GM21825 (cell line): ENCODE results near the gene MTHFD1.
"Not testable (repeated sequence)": the region's sequence is repeated elsewhere in the genome, so short reads cannot be mapped to it uniquely, and the experiment has no call there.

Experiments used
- ATAC-seq: cut with Tn5 transposase; IDR thresholded peaks from one replicate; pipeline ENCODE4 v1.9.1; 2021; ENCODE audit warnings: mild to moderate bottlenecking, moderate library complexity; ENCODE audit not compliant: unreplicated experiment

Gene MTHFD1

DNA sequence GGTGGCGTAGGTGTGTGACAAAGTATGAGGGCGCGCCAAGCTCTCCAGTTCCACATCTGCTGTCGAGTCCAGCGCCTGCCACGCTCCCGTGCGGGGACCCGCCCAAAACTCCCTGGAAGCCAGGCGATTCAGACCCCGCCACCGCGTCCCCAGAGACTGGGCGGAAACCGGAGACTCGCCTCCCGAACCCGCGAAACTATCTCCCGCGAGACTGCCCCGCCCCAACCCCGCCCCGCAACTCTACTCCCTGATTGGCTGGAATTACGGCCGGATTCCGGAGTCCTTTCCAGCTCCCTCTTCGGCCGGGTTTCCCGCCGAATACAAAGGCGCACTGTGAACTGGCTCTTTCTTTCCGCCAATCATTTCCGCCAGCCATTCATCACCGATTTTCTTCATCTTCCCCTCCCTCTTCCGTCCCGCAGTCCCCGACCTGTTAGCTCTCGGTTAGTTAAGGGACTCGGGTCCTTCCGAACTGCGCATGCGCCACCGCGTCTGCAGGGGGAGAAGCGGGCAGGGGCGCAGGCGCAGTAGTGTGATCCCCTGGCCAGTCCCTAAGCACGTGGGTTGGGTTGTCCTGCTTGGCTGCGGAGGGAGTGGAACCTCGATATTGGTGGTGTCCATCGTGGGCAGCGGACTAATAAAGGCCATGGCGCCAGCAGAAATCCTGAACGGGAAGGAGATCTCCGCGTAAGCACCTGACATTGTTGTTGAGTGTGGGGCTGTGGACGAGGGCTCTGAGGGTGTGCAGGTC, at the start of gene MTHFD1:
MTHFD1 (plus strand) TSS at position 572 of the 751 bp plus-strand sequence; CDS start at position 647, 75 bp downstream.
- peak; percentile 85 for ATAC-seq

- peak; percentile 90 for ATAC-seq
These were observed 49.4 kb upstream of the MTHFD1 start for GRCh38 chr14:64338616-64339316.

- ATAC-seq: no peak
These were observed 47.5 kb upstream of the MTHFD1 start for GRCh38 chr14:64340560-64341196.

DNA sequence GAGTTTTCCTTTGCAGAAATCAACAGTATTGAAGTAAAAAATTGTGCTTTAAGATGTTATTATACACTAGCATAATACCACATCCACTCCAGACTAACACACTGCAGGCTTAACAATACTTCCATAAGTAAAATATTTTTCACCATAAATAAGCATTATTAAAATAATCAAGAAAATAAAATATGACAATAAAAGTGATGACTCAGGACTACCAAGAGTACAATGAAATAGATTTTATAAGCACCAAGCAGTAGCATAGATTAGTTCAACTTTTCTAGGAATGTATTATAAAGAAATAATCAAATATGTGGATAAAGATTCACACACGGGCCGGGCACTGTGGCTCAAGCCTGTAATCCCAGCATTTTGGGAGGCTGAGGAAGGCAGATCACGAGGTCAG, 40.4 kb upstream of the MTHFD1 start:
- ATAC-seq: no peak

DNA sequence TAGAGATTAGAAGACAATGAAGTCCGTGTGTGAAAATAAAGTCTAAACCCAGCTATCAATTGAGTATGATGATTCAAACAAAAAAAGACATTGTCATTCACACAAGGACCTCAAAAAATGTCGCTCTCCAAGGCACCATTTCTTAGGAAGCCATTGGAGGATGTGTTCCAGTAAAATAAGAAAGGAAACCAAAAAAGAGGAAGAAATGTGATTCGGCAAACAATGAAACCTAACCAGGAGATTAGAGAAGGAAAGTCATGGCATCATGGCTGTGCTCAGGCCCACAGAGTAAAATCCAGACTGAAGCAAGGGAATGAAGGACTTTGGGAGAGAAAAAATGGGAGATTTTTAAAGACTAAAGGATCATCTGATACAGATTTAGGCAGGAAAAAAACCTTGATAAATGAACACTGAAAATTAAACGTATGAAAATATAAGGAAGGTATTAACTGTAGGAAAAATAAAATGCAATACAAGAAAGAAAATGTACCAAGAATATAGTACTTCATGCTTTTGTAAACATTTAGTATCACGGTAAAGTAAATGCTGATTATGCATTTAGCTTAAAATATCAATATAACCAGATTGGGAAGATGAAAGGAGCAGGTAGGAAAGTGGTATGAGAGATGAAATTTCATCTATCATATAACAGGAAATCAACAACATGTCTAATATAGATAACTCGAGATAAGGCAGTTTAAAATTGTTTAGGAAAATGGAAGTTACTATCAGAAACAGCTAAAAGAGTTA, 38.2 kb upstream of the MTHFD1 start:
- ATAC-seq: no peak

- no peak for ATAC-seq
These were observed 24.8 kb upstream of the MTHFD1 start for GRCh38 chr14:64363265-64363846.

DNA sequence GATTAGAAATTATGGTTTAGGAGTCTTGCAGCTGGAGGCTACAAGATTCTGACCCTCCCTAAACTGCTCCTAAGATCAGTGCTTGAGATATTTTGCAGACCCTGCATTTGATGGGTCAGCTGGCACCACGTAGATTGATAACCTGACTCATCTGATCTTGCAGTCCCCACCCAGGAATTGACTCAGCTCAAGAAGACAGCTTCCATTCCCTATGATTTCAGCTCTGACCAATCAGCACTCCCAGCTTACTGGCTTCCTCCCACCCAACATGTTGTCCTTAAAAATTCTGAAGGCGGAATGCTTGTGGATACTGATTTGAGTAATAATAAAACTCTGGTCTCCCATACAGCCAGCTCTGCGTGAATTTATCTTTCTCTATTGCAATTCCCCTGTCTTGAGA, 23.2 kb upstream of the MTHFD1 start:
- no peak for ATAC-seq

GRCh38 chr14:64365358-64365889, 22.7 kb upstream of the MTHFD1 start:
- not testable (repeated sequence) for ATAC-seq

DNA sequence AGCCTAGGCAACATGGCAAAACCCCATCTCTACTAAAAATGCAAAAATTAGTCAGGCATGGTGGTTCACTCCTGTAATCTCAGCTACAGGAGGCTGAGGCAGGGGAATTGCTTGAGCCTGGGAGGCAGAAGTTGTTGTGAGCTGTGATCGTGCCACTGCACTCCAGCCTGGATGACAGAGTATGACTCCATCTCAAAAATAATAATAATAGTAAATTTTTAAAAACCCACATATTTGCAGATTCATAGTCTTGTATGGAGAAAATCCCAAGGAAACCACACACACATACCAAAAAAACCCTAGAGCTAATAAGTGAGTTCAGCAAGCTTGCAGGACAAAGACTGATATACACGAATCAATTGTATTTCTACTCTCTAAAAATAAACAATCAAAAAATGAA, 19.0 kb upstream of the MTHFD1 start:
- ATAC-seq: no peak

GRCh38 chr14:64387232-64387781, 846 bp upstream of the MTHFD1 start:
- ATAC-seq: peak; percentile 7

- ATAC-seq: peak; percentile 4
These were observed 556 bp downstream of the MTHFD1 start for GRCh38 chr14:64388533-64389285.

DNA sequence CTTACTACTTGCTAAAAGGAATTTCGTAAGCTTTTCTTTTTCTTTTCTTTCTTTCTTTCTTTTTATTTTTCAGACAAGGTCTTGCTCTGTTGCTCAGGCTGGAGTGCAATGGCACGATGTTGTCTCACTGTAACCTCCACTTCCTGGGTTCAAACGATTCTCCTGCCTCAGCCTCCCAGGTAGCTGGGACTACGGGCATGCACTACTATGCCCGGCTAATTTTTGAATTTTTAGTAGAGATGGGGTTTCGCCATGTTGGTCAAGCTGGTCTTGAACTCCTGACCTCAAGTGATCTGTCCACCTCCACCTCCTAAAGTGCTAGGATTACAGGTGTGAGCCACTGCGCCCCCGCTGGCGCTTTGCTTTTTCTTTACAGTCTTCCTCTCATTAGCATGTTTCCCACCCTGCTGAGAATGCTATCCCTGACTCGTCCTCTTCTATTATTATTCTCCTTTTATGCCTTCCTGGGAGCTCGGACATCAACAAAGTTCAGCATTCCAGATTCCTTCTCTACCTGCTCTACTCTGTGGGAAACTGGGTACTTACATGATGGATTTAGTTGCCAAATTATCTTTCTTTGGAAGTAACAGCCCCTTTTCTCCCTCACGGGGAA, 3.1 kb downstream of the MTHFD1 start:
- ATAC-seq: no peak

DNA sequence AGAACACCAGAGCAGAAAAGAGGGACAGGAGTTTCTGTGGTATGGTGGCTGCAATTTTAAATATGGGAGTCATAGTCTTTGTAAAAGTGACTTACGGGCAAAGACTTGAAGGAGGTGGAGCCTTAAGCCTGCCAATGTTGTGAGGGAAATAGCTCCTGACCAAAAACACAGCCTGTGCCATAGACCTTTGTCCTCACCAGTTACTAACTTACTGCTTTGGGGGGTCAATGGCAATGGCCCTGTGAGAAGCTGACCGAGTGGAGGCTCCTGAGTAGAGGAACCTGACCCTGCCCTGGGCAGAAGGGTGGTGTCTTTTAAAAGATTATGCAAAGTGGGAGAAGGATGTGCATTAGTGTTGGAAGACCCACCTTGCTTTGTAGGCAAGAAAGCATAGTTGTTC, 3.8 kb downstream of the MTHFD1 start:
- no peak for ATAC-seq

- not testable (repeated sequence) for ATAC-seq
These were observed 5.1 kb downstream of the MTHFD1 start for GRCh38 chr14:64393189-64393726.

- no peak for ATAC-seq
These were observed 6.3 kb downstream of the MTHFD1 start for GRCh38 chr14:64394423-64394822.

DNA sequence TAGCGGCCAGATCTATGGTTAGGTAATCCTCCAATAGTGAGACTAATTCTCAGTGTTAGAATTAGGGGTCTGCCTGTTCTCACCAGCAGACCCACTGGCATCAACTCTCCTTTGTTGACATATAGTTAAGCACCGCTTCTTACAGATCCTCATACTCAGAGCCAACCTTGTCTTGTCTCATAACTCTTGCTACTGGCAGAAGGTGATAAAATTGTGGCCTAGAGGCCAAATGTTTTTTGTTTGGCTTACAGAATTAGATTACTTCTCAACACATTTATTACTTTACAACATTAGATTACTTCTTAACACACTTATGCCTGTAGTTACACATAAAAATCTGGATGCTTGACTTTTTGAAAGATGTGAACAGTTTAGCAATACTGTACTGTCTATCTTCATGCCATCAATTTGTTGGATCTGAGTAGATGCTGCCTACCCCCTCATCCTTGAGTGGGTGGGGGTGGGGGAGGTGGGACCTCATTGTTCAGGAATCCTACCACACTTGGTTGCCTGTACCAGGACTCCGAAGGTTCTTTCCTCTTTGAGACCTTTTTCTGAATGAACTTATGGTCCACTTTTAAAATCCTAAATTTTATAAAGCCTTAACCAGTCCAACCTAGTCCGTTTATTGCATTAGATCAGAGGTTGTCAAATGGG, 7.0 kb downstream of the MTHFD1 start:
- no peak for ATAC-seq

GRCh38 chr14:64400829-64401459, 12.8 kb downstream of the MTHFD1 start:
- no peak for ATAC-seq

DNA sequence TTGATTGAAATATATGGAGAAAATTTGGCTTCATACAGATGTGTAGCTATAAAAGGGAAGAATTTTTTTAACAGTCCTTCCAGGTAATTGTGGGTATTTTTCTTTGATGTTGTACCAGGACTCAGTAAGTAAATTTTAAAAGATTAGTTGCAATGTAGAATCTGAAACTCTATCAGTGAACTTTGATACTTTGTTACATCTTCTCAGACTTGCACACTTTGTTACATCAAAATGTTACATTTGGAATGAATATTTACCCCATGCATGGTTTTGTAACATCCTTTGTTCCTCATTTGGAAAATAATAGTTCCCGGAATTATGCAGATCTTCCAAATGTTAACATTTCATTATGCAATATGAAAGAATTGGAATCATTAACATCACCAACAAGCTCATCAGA, 13.8 kb downstream of the MTHFD1 start:
- no peak for ATAC-seq
